ENCODE data around the gene C19orf25.

DNA sequence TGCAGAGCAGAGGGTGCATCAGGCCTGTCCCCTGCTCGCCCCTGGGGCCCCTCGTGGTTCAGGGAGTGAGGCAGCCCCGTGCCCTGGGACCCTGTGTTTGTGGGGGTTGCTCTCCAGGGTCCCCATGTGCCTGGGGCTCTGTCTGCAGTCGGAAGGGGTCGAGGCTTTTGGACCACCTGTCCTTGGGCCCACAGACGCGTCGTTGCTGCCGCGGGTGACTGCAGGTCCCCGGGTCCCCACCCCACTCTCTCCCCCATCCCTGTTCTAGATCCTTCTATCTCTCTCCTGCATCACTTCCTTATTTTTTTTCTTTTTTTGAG is 9.2 kb upstream of the C19orf25 start:
- TF ChIP-seq, protein P1, sequence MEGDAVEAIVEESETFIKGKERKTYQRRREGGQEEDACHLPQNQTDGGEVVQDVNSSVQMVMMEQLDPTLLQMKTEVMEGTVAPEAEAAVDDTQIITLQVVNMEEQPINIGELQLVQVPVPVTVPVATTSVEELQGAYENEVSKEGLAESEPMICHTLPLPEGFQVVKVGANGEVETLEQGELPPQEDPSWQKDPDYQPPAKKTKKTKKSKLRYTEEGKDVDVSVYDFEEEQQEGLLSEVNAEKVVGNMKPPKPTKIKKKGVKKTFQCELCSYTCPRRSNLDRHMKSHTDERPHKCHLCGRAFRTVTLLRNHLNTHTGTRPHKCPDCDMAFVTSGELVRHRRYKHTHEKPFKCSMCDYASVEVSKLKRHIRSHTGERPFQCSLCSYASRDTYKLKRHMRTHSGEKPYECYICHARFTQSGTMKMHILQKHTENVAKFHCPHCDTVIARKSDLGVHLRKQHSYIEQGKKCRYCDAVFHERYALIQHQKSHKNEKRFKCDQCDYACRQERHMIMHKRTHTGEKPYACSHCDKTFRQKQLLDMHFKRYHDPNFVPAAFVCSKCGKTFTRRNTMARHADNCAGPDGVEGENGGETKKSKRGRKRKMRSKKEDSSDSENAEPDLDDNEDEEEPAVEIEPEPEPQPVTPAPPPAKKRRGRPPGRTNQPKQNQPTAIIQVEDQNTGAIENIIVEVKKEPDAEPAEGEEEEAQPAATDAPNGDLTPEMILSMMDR (IDR thresholded peaks at IDR 0.05; ENCODE audit: low read depth, low read length): no peak
- TF ChIP-seq, protein P2, sequence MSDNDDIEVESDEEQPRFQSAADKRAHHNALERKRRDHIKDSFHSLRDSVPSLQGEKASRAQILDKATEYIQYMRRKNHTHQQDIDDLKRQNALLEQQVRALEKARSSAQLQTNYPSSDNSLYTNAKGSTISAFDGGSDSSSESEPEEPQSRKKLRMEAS (IDR thresholded peaks at IDR 0.05; ENCODE audit: low read depth, low read length): no peak
- TF ChIP-seq MYC (IDR thresholded peaks at IDR 0.05; ENCODE audit: low read depth, low read length) (no peak), POLR2A (IDR thresholded peaks at IDR 0.05; ENCODE audit: extremely low read depth, insufficient read length) (no peak)

Measured in NB4 (cell line).